Neutrophil (primary cell): ENCODE data around the gene OLFML1.

Source experiments
- H3K27ac ChIP-seq: fragments of 200-600 bp; sonication (generic); 2 replicates; pipeline ENCODE4 v1.5.1; 2016; ENCODE audit warnings: mild to moderate bottlenecking, moderate library complexity
- H3K27me3 ChIP-seq: fragments of 200-600 bp; sonication (generic); 2 replicates; pipeline ENCODE4 v1.6.0; 2016; ENCODE audit warnings: mild to moderate bottlenecking
- H3K36me3 ChIP-seq: fragments of 200-600 bp; sonication (generic); 2 replicates; pipeline ENCODE4 v1.5.1; 2017
- H3K4me1 ChIP-seq, 2 experiments: fragments of 200-600 bp in 1 of 2; sonication (generic) in 1 of 2; 1 replicate in 1 of 2; 2 replicates in 1 of 2; pipeline versions ENCODE4 v1.5.1 to v1.6.1; 2013 to 2016; ENCODE audit warnings: low read depth in 1 of 2, low read length in 1 of 2, mild to moderate bottlenecking in 1 of 2, moderate library complexity in 1 of 2; ENCODE audit not compliant: control insufficient read depth in 1 of 2, insufficient read depth in 1 of 2
- H3K4me3 ChIP-seq, 2 experiments: fragments of 200-600 bp in 1 of 2; sonication (generic) in 1 of 2; 1 replicate in 1 of 2; 2 replicates in 1 of 2; pipeline ENCODE4 v1.5.1; 2013 to 2016; ENCODE audit warnings: low read depth in 1 of 2, low read length in 1 of 2, mild to moderate bottlenecking in 1 of 2, moderate library complexity in 1 of 2
- H3K9me3 ChIP-seq: fragments of 200-600 bp; sonication (generic); 2 replicates; pipeline ENCODE4 v1.5.1; 2016
- TF ChIP-seq, protein P1 (sequence below): fragments of 200-600 bp; sonication (generic); IDR thresholded peaks from 2 replicates; pipeline ENCODE4 v1.5.1; 2016; ENCODE audit warnings: antibody characterized with exemption

OLFML1 gene

DNA sequence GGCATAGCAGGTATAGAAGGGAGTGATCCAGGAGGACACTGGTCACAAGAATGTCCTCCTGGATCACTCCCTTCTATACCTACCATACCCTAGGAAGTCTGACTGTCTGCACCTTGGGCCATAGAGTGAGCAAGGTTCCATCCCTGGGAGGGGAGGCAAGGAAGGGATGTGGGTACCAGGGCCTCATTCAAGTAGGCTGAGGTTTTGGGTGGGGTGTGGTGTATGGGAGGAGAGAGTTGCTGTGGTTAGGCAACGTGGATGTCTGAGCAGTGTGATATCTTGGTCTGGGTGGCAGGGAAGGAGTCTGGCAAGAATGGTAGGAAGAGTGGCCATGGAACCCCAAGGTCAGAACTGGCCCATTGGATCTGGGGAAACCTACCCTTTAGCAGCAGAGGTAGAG, 41.7 kb downstream of the OLFML1 start:
- Histone ChIP-seq H3K4me3 (no peak overlapping the region), H3K27me3 (no peaks in the 10 kb centered on the region), H3K4me1 (no peaks in the 10 kb centered on the region), H3K27ac (no peak overlapping the region), H3K9me3 (no peaks in the 10 kb centered on the region), H3K36me3 (no peaks in the 10 kb centered on the region)
- TF ChIP-seq, protein P1, sequence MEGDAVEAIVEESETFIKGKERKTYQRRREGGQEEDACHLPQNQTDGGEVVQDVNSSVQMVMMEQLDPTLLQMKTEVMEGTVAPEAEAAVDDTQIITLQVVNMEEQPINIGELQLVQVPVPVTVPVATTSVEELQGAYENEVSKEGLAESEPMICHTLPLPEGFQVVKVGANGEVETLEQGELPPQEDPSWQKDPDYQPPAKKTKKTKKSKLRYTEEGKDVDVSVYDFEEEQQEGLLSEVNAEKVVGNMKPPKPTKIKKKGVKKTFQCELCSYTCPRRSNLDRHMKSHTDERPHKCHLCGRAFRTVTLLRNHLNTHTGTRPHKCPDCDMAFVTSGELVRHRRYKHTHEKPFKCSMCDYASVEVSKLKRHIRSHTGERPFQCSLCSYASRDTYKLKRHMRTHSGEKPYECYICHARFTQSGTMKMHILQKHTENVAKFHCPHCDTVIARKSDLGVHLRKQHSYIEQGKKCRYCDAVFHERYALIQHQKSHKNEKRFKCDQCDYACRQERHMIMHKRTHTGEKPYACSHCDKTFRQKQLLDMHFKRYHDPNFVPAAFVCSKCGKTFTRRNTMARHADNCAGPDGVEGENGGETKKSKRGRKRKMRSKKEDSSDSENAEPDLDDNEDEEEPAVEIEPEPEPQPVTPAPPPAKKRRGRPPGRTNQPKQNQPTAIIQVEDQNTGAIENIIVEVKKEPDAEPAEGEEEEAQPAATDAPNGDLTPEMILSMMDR, result no peak

DNA sequence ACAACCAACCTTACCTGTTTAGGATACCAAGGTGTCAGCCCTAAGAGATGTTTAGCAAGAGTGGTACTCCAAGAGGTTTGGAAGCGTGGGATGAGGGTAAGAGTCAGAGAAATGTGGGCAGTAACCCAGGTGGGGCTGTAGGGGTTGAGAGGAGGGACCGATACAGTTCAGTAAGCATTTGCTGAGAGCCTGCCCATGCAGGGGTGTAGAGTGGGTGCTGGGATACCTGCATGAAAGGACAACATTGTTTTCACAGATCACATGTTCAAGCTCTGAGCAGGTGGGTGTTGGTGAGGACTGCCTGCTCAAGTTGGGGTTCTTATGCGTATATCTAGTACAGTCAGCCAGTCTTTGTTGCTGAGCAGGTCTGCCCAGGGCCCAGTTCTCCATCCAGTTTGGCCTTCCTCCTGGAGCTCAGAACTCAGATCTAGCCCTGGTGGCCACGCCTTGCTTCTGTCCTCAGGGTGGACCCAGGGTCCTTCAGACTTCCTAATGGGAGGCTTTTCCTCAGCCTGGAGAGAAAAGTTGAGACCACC, 43.3 kb downstream of the OLFML1 start:
- no peaks in the 10 kb centered on the region for H3K9me3 ChIP-seq
- H3K4me3 ChIP-seq, result no peak overlapping the region
- no peaks in the 10 kb centered on the region for H3K36me3 ChIP-seq
- TF ChIP-seq, protein P1, result no peak
- H3K27ac ChIP-seq, result no peak overlapping the region
- H3K4me1 ChIP-seq, result no peaks in the 10 kb centered on the region
- no peaks in the 10 kb centered on the region for H3K27me3 ChIP-seq

DNA sequence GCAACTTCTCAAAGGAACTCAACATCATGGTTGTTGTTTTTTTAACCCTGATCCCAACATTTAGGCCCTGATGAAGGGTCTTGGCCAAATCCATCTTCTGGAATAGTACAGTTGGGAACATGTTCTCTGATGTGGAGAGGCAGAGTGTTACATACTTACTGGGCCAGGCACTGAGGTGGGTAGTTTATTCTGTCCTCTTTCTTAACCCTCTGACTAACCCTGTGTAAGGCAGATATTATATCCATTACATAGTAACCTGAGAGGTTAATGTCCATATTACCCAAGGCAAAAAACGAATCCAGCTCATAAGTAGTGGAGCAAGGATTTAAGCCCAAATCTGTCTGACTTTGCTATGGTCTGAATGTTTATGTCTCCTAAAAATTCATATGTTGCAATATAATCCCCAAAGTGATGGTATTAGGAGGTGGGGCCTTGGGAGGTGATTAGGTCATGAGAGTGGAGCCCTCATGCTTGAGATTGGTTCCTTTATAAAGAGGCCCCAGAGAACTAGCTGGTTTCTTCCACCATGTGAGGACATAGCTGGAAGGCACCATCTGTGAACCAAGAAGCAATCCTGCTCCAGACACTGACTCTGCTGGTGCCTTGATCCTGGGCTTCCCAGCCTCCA, 44.8 kb downstream of the OLFML1 start:
- H3K4me3 ChIP-seq, result no peak overlapping the region
- H3K4me1 ChIP-seq, result no peaks in the 10 kb centered on the region
- H3K36me3 ChIP-seq, result no peaks in the 10 kb centered on the region
- TF ChIP-seq, protein P1, result no peak
- no peak overlapping the region for H3K27ac ChIP-seq
- no peaks in the 10 kb centered on the region for H3K9me3 ChIP-seq
- peaks cover 8% of the 10 kb centered on the region for H3K27me3 ChIP-seq

DNA sequence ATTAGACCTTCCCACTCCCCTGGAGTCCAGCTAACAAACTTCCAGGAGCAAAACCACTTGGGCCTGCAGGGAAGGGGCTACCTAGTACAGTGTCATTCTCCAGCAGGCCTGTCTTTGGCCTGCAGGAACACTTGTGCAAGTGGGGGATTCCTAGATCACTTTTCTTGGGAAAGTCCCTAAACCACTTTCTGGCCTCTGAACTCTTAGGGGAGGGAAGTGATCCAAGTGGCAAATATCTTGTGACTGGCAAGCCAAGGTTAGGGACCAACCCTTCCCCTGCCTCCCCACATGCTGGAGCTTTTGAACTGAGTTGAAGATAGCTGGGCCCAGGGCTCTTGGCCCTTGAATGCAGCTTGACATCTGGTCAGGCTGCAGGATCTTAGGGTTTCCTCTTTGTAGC, 45.7 kb downstream of the OLFML1 start:
- Histone ChIP-seq H3K27ac (no peak overlapping the region), H3K9me3 (no peaks in the 10 kb centered on the region), H3K27me3 (peaks cover 15% of the 10 kb centered on the region), H3K36me3 (no peaks in the 10 kb centered on the region), H3K4me1 (no peaks in the 10 kb centered on the region), H3K4me3 (no peak overlapping the region)
- TF ChIP-seq, protein P1, result no peak

DNA sequence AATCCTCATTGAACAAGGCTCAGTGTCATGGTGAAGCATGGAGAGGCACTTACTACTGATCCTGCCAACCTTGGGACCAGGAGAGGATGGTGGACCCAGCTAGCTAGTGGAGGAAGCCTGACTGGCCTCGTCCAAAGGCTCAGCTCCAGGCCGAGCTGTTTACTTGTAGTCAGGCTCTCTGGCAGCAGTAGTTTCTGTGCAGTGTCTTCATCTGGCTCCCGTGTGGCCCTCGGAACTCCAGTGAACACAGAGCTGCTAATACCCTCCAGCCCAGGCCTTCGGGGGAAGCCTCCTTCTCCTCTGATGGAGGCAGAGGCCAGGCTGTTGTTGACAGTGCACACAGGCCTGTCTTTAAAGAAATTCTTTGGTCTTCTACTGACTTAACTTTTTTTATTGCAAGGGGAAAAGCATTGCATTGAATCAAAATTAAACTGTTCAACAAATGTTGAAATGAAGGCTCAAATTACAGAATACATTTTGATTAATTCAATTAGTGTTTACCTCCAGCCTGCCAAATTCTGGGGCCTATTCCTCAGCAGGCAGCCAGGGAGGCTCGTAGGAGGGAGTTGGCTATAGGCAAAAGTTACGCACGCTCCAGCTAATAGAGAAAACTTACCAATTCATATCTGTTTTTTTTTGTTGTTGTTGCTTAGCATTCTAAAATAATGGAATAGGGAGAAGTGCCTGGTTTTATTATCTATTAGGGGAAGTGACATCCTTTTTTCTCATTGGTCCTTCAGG, 47.3 kb downstream of the OLFML1 start:
- Histone ChIP-seq H3K36me3 (no peaks in the 10 kb centered on the region), H3K4me3 (no peak overlapping the region), H3K27me3 (peaks cover 31% of the 10 kb centered on the region), H3K27ac (no peak overlapping the region), H3K4me1 (no peaks in the 10 kb centered on the region), H3K9me3 (no peaks in the 10 kb centered on the region)
- TF ChIP-seq, protein P1, result no peak
